Left kidney (tissue), 8 donors: ENCODE results near the gene BOLA2B. TPM values are rescaled to one million over a fixed set of nuclear protein-coding genes. Genes with fewer than 3 reads are reported as not detected.
"Not testable (repeated sequence)": the region's sequence is repeated elsewhere in the genome, so short reads cannot be mapped to it uniquely, and the experiment has no call there.

ENCODE experiments used
- DNase-seq: peaks from one replicate; pipeline ENCODE4 v3.0.0-alpha.2; 2013
- long read RNA-seq, 8 donors: transcript quantifications; one replicate each; lab custom pipeline, GENCODE V29; 2026
- polyA plus RNA-seq: library from polyadenylated mRNA; unstranded; fragments of 120-200 nt; gene quantifications from one replicate; pipeline ENCODE4 v1.2.1, GENCODE V29; 2013; ENCODE audit not compliant: insufficient read length

BOLA2B gene
- 23.4 TPM for polyA plus RNA-seq
- long read RNA-seq, donor 1, transcript BOLA2B-201 (3 exons, 1,012 nt) = major isoform, 24 of 30 reads
- long read RNA-seq, donor 1, transcript BOLA2B-202 (2 exons, 307 nt) = minor isoform, 6 of 30 reads
- long read RNA-seq, donor 1, partial matches to known transcripts = 0 of 30 reads
- long read RNA-seq, donor 1, other reads (novel, unspliced or antisense) = 0 of 30 reads
- long read RNA-seq, donor 2, transcript BOLA2B-201 (3 exons, 1,012 nt) = major isoform, 20 of 21 reads
- long read RNA-seq, donor 2, partial matches to known transcripts = 0 of 21 reads
- long read RNA-seq, donor 2, other reads (novel, unspliced or antisense) = 0 of 21 reads
- long read RNA-seq, donor 3, transcript BOLA2B-201 (3 exons, 1,012 nt) = major isoform, 10 of 15 reads
- long read RNA-seq, donor 3, partial matches to known transcripts = 0 of 15 reads
- long read RNA-seq, donor 3, other reads (novel, unspliced or antisense) = 0 of 15 reads
- long read RNA-seq, donor 4, transcript BOLA2B-201 (3 exons, 1,012 nt) = major isoform, 11 of 16 reads
- long read RNA-seq, donor 4, partial matches to known transcripts = 0 of 16 reads
- long read RNA-seq, donor 4, other reads (novel, unspliced or antisense) = 0 of 16 reads
- long read RNA-seq, donor 5, transcript BOLA2B-201 (3 exons, 1,012 nt) = major isoform, 34 of 45 reads
- long read RNA-seq, donor 5, transcript BOLA2B-202 (2 exons, 307 nt) = minor isoform, 7 of 45 reads
- long read RNA-seq, donor 5, partial matches to known transcripts = 0 of 45 reads
- long read RNA-seq, donor 5, other reads (novel, unspliced or antisense) = 0 of 45 reads
- long read RNA-seq, donor 6, transcript BOLA2B-201 (3 exons, 1,012 nt) = major isoform, 21 of 27 reads
- long read RNA-seq, donor 6, partial matches to known transcripts = 0 of 27 reads
- long read RNA-seq, donor 6, other reads (novel, unspliced or antisense) = 0 of 27 reads
- long read RNA-seq, donor 7, transcript BOLA2B-202 (2 exons, 307 nt) = minor isoform, 6 of 87 reads
- long read RNA-seq, donor 7, transcript BOLA2B-201 (3 exons, 1,012 nt) = major isoform, 26 of 87 reads
- long read RNA-seq, donor 7, partial matches to known transcripts = 55 of 87 reads
- long read RNA-seq, donor 7, other reads (novel, unspliced or antisense) = 0 of 87 reads
- long read RNA-seq, donor 8, transcript BOLA2B-201 (3 exons, 1,012 nt) = major isoform, 7 of 10 reads
- long read RNA-seq, donor 8, partial matches to known transcripts = 0 of 10 reads
- long read RNA-seq, donor 8, other reads (novel, unspliced or antisense) = 0 of 10 reads

DNA sequence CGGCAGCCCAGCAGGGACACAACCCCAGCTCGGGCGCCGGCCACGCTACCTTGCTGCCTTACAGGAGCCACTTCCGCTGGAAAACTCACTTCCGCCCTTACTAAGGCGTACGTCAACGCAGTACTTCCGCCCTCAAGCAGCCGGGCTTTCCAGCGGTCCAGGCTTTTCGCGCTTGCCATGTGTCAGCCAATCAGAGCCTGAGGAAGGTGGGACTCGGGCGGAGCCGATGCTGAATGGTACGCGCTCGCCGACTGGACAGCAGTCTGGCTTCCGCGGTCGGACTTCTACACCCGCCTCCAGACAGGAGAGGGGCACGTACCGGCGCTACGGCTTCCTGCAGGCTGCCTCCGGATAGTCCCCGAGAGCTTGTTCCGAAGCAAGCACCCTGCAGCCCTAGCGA lies at the start of gene BOLA2B, which contains the start of gene SLX1A:
BOLA2B (minus strand) TSS at position 52 of the 400 bp plus-strand sequence. CDS start 71 bp downstream, outside the sequence.
SLX1A (plus strand) TSS at position 261 of the 400 bp plus-strand sequence. CDS start 210 bp downstream, outside the sequence.
- DNase-seq = not testable (repeated sequence)

GRCh38 chr16:30217082-30217481 lies 23.6 kb upstream of the BOLA2B start:
- not testable (repeated sequence) for DNase-seq

DNA sequence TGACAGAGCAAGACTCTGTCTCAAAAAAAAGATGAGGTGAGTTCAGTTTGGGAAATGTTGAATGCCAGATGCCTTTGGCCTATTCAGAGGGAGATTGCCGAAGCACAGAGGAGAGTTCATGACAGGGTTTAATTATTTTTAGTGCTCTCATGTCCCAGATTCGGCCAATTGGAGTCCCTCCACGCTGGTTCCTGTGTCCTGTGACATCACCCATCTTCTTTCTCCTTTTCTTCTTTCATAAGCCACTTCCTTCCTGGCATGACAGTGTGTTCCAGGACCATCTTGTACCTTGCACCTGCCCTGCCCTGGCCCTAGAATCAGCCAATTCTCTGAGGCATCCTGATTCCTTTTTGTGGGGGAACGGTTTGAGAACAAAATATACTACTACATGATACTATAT lies 17.9 kb upstream of the BOLA2B start:
- not testable (repeated sequence) for DNase-seq

- DNase-seq = not testable (repeated sequence)
These were observed 15.6 kb upstream of the BOLA2B start for GRCh38 chr16:30209032-30209431.

GRCh38 chr16:30207063-30207704 lies 13.7 kb upstream of the BOLA2B start:
- not testable (repeated sequence) for DNase-seq

DNA sequence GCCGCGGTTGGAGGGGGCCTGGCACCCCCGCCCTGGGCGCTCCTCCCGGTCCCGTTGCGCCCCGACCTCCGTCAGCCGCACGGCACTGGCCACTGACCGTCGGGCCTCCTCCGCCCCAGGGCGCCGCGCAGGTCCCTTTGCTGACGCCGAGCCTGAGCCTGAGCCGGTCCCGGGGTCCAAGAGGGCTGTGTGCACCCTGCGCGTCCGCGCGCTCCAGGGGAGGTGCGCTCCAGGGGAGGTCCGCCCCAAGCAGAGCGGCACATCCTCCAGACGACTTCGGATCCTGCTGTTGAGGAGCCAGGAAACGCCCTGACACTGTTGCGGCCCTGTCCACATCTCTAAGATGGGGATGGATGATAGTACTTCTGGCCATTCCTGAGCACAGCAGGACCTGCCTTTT lies 12.8 kb upstream of the BOLA2B start:
- not testable (repeated sequence) for DNase-seq

DNA sequence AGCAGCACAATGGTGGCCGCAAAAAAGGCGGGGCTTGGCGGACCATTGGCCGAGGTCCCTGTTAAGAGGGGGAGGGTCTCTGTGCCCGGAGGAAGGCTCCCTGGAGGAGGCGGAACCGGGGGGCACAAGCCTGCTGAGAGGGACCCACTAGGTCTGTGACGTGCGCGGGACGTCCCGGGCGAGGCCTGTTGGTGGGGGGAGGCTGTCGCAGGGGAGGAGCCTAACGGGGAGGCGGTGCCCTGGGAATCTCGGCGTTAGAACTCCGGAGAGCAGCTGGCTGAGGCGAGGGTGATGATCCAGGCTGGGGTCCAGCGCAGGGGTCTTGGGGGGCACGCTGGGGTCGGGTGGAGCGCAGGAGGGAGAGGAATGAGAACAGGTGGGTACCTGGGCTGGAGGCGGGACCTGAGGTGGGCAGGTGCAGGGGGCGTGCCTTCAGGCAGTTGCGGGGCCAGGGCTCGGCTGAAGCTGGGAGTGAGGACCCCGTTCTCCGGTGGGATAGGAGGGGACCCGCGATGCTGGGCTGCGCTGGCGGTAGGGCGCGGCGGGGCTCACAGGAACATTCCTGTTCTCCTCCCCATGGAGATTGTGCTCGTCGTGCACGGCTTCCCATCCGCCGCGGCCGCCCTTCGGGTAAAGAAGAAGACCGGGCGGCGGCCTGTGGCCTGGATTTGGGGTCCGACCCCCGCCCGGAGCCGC lies 12.2 kb upstream of the BOLA2B start:
- DNase-seq = not testable (repeated sequence)

- not testable (repeated sequence) for DNase-seq
These were observed 6.3 kb upstream of the BOLA2B start for GRCh38 chr16:30199608-30200343.

- not testable (repeated sequence) for DNase-seq
These were observed 5.6 kb upstream of the BOLA2B start, which contains the start of gene SULT1A3 for GRCh38 chr16:30199049-30199448. Gene SULT1A3, plus strand, starts transcription at chr16:30199255. Its CDS starts 1,474 bp downstream, at chr16:30200729.

DNA sequence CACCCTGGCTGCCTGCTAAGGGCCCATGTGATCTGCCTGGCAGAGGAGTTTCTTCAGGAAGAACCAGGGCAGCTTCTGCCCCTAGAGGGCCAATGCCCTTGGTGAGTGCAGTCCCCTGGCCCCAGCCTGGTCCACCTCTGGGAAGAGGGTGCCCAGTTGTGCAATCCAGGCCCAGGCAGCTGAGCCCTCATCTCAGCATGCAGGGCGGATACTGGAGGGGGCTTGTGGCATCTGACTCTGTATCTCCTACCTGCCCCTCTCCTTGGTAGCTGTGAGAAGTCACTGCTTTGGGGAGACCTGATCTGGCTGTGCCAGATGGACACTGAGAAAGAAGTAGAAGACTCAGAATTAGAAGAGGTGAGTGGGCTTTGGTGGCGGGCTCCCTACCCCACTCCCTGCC lies 3.5 kb upstream of the BOLA2B start:
- not testable (repeated sequence) for DNase-seq

- not testable (repeated sequence) for DNase-seq
These were observed 883 bp upstream of the BOLA2B start for GRCh38 chr16:30194172-30194925.

- DNase-seq = not testable (repeated sequence)
These were observed 368 bp downstream of the BOLA2B start for GRCh38 chr16:30193098-30193497.

- DNase-seq = not testable (repeated sequence)
These were observed 2.3 kb downstream of the BOLA2B start for GRCh38 chr16:30191158-30191557.

DNA sequence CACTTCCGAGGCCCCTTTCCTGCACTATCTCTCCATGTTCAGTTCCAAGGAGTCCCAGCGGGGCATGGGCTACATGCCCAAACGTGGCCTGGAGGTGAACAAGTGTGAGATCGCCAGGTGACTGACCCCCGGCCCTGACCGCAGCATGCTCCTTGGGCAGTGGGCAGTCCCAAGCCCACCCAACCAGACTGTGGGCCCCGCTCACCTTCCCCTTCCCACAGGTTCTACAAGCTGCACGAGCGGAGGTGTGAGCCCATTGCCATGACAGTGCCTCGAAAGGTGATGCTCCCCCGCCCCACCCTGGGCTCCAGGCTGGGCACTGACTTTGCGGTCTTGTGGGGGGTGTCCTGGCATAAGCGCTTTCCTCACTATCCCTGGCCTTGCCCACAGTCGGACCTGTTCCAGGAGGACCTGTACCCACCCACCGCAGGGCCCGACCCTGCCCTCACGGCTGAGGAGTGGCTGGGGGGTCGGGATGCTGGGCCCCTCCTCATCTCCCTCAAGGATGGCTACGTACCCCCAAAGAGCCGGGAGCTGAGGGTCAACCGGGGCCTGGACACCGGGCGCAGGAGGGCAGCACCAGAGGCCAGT lies 5.4 kb downstream of the BOLA2B start:
- no peak for DNase-seq

DNA sequence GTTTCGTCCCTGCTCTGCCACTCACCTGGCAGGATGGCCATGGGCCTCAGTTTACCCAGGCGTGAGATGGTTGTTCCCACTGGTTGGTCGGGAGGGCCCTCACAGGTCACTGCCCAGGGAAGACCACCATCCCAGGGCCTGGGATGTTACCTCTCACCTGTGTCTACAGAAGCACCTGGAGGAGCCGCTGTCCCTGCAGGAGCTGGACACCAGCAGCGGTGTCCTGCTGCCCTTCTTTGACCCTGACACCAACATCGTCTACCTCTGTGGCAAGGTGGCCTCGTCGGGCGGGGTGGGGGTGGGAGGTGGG lies 6.0 kb downstream of the BOLA2B start:
- no peak for DNase-seq

DNA sequence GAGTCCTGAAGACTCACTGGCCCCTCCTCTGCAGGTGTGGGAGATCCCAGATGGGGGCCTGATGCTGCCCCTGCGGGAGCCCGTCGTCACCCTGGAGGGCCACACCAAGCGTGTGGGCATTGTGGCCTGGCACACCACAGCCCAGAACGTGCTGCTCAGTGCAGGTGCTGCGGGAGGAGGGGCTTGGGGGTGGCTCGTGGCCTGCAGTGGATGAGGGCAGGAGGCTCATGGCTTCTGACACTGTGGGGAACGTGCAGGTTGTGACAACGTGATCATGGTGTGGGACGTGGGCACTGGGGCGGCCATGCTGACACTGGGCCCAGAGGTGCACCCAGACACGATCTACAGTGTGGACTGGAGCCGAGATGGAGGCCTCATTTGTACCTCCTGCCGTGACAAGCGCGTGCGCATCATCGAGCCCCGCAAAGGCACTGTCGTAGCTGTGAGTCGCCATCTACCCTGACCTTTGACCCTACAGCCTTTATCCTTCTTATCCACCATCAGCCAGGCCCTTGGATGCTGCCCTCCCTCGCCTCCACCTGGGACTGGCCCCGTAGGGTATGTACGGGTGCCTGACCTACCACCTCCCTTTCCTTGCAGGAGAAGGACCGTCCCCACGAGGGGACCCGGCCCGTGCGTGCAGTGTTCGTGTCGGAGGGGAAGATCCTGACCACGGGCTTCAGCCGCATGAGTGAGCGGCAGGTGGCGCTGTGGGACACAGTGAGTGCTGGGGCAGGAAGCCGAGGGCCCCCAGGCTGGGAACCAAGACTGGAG lies 6.5 kb downstream of the BOLA2B start:
- no peak for DNase-seq

DNA sequence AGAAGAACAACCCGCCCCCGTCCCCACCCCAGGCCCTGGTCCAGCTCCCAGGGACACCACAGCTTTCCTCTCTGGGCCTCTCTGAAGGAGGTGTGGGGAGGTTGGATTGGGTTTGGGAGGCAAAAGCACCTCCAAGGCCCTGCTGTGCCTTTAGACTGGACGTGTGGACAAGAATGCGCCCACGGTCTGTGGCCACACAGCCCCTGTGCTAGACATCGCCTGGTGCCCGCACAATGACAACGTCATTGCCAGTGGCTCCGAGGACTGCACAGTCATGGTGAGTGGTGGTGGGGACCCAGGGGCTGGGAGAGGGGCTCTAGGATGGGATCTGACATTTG lies 7.1 kb downstream of the BOLA2B start:
- DNase-seq = no peak
